ENCODE measurements around the gene ARHGEF11.

DNA sequence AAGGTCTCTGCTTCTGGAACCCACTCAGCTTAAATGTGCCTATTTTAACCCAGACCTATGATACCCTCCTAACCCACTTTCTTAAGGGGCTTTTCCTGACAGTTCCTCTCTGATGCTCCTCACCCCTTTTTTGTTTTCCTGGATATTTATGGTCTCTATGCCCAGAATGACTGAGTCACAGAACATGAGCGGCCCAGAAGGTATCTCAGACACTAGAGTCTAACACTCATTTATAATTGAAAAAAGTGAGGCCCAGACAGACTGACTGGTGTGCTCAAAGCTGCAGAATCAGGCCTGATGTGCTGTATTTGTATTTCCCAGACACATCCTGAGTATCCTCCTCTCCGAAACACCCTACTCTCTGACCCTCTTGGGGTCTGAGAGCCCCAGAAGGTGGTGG, 81.1 kb downstream of the ARHGEF11 start:
- TF ChIP-seq, protein P1, sequence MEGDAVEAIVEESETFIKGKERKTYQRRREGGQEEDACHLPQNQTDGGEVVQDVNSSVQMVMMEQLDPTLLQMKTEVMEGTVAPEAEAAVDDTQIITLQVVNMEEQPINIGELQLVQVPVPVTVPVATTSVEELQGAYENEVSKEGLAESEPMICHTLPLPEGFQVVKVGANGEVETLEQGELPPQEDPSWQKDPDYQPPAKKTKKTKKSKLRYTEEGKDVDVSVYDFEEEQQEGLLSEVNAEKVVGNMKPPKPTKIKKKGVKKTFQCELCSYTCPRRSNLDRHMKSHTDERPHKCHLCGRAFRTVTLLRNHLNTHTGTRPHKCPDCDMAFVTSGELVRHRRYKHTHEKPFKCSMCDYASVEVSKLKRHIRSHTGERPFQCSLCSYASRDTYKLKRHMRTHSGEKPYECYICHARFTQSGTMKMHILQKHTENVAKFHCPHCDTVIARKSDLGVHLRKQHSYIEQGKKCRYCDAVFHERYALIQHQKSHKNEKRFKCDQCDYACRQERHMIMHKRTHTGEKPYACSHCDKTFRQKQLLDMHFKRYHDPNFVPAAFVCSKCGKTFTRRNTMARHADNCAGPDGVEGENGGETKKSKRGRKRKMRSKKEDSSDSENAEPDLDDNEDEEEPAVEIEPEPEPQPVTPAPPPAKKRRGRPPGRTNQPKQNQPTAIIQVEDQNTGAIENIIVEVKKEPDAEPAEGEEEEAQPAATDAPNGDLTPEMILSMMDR (IDR thresholded peaks at IDR 0.05): no peak
- TF ChIP-seq POLR2A (IDR thresholded peaks at IDR 0.05) (no peak), EP300 (IDR thresholded peaks at IDR 0.05) (no peak)

Measured in upper lobe of left lung (tissue), 4 donors.